ENCODE results near the gene P2RY14.

- TF ChIP-seq EZH2phosphoT487 (IDR thresholded peaks at IDR 0.05; ENCODE audit: borderline replicate concordance) (no peak), CTCF (conservative IDR thresholded peaks at IDR 0.05; ENCODE audit: low read length) (no peak)
Measured at GRCh38 chr3:151234825-151235224, 43.5 kb downstream of the P2RY14 start.

All from Loucy (cell line).